Right ventricle myocardium superior (tissue), 1 donor: ENCODE results near the gene PLS3. TPM values are rescaled to one million over a fixed set of nuclear protein-coding genes. Genes with fewer than 3 reads are reported as not detected.
"Not testable (repeated sequence)": the region's sequence is repeated elsewhere in the genome, so short reads cannot be mapped to it uniquely, and the experiment has no call there.

ENCODE experiments used
- ATAC-seq: fragments of 200-7000 bp; cut with Tn5 transposase; one replicate; pipeline ENCODE4 v1.9.1; 2020; ENCODE audit warnings: mild to moderate bottlenecking; ENCODE audit not compliant: poor library complexity
- DNase-seq: peaks from one replicate; pipeline ENCODE4 v3.0.0-alpha.2; 2020
- intact Hi-C: fragments of 100-400 bp; cut with DNase I; formaldehyde crosslinking; loops from one replicate; pipeline ENCODE4 v1.11.2; 2022
- long read RNA-seq: library from polyadenylated mRNA; unstranded; transcript quantifications from one replicate; pipeline ENCODE4 v2.0.0, GENCODE V29; 2021
- total RNA-seq: library from RNA; stranded (reverse); fragmentation: NEBNext Ultra II Directional; extraction: Animal tissue kit (Norgen Biotek cat#: 25700); gene quantifications from one replicate; pipeline ENCODE4 v1.2.1, GENCODE V29; 2021
- donor health status: DM: no; HTN: yes; CAD: no; lungs with severe emphysema.

PLS3 gene, protein sequence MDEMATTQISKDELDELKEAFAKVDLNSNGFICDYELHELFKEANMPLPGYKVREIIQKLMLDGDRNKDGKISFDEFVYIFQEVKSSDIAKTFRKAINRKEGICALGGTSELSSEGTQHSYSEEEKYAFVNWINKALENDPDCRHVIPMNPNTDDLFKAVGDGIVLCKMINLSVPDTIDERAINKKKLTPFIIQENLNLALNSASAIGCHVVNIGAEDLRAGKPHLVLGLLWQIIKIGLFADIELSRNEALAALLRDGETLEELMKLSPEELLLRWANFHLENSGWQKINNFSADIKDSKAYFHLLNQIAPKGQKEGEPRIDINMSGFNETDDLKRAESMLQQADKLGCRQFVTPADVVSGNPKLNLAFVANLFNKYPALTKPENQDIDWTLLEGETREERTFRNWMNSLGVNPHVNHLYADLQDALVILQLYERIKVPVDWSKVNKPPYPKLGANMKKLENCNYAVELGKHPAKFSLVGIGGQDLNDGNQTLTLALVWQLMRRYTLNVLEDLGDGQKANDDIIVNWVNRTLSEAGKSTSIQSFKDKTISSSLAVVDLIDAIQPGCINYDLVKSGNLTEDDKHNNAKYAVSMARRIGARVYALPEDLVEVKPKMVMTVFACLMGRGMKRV
- 35.0 TPM for total RNA-seq
- long read RNA-seq, transcript PLS3-202 (16 exons, 3,280 nt) = major isoform, 72 of 100 reads
- long read RNA-seq, transcript PLS3-209 (16 exons, 3,037 nt) = minor isoform, 12 of 100 reads
- long read RNA-seq, partial matches to known transcripts = 1 of 100 reads
- long read RNA-seq, other reads (novel, unspliced or antisense) = 15 of 100 reads

- peak; percentile 94 for ATAC-seq
Measured at GRCh38 chrX:115560978-115561604, at the start of gene PLS3. Gene PLS3 (plus strand): TSS chrX:115561174. CDS start chrX:115610251, 49,077 bp downstream.

GRCh38 chrX:115518113-115518512 lies 42.9 kb upstream of the PLS3 start:
- ATAC-seq (no peak), DNase-seq (no peak)
- intact Hi-C loops = no loop called here

More at GRCh38 chrX:115560978-115561604, at the start of gene PLS3:
- peak; percentile 91 for DNase-seq
- intact Hi-C loops = loop anchor here (10.0 kb wide), 1 partner anchor 64 kb away; no protein-coding TSS in a partner anchor

GRCh38 chrX:115521741-115522140 lies 39.2 kb upstream of the PLS3 start:
- DNase-seq = no peak
- intact Hi-C loops = no loop called here
- peak; percentile 52 for ATAC-seq

- DNase-seq = no peak
- intact Hi-C loops = no loop called here
- ATAC-seq = no peak
Measured at GRCh38 chrX:115522952-115523351, 38.0 kb upstream of the PLS3 start.

GRCh38 chrX:115525486-115525885 lies 35.5 kb upstream of the PLS3 start:
- no peak for ATAC-seq
- intact Hi-C loops = no loop called here
- no peak for DNase-seq

DNA sequence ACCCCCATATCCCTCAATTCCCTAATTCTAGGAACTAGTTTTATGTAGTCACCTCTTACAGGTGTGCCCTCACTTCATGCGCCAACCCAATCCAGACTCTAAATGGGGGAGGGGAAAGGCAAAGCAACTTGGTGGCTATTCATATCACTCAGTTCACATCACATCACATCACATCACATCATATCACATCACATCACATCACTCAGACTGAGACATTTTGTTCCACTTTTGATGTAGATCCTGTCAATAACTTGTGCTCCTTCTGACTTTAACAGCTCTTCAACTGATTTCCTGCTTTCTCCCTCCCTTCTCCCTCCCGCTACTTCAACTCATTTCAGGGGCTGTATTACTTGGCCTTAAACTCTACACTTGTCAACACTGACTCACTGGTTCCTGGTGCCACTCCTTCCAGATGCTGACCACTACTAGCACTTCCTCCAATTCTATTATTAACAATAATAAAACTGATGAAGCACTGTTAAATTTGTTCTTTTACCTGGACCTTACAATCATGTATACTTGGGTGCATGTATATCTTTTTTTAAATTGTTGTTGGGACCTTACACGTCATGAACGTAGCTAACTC lies 29.1 kb upstream of the PLS3 start:
- intact Hi-C loops = no loop called here
- ATAC-seq (no peak), DNase-seq (no peak)

GRCh38 chrX:115533485-115533884 lies 27.5 kb upstream of the PLS3 start:
- intact Hi-C loops = no loop called here
- ATAC-seq = no peak

GRCh38 chrX:115534383-115534782 lies 26.6 kb upstream of the PLS3 start:
- ATAC-seq (no peak), DNase-seq (no peak)
- intact Hi-C loops = no loop called here

More at GRCh38 chrX:115533485-115533884, 27.5 kb upstream of the PLS3 start:
- DNase-seq = no peak

- DNase-seq (no peak), ATAC-seq (no peak)
- intact Hi-C loops = no loop called here
Measured at GRCh38 chrX:115535421-115535820, 25.6 kb upstream of the PLS3 start.

DNA sequence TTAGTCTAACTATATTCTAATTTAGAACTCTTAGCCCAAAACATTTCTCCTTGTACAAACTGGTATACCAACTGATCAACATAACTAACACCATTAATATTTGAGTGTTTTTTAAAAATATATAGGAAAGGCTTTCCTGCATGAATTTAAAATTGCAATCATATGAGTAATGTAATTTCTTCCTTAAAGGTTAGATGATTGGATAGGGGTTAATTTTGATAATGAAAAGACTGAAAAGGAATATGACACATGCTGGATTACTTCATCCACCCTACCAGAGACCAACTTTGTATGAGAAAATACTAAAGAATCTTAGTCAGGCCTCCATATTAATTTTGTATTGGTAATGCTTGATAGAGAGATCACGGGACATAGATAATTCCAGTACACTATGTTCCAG lies 25.1 kb upstream of the PLS3 start:
- ATAC-seq (no peak), DNase-seq (no peak)
- intact Hi-C loops = no loop called here

DNA sequence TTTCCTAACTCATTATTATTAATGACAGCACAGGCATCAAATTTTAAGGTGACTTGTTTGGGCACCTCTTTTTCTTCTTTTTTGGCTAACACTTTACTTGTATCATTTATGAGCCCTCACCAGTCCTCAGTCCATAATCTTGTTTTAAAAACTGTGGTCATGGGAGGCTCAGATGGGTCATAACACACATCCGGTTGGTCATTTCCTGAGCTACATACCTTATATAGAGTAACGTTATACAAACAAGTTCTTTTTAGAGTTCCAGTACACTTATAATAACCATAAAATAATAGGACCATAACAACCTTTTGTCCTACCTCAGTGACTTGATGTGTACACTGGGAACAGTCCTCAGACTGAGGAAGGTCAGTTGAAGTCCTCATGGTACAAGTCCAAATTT lies 21.1 kb upstream of the PLS3 start:
- ATAC-seq (no peak), DNase-seq (no peak)
- intact Hi-C loops = no loop called here

DNA sequence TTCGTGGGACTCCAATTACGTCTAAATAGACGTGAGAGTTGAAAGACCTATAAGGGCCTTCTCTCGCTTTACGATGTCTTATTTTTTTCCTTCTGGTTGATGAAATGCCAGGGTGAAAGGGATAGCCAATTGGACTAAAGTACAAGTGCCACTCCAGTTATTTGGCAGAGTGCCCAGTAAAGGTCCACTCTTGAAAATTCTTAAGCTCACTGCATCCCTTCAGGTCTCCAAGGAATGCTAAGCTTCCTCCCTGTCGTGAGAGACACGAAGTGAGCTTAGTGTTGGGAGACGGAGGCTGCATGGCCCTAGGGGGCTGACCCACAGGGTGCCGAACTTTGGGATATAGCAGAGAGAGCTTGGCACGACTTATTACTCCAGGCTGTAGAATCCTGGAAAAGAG lies 19.9 kb upstream of the PLS3 start:
- ATAC-seq, intact Hi-C loops, DNase-seq: not testable (repeated sequence)

GRCh38 chrX:115547448-115547847 lies 13.5 kb upstream of the PLS3 start:
- ATAC-seq (no peak), DNase-seq (no peak)
- intact Hi-C loops = no loop called here

DNA sequence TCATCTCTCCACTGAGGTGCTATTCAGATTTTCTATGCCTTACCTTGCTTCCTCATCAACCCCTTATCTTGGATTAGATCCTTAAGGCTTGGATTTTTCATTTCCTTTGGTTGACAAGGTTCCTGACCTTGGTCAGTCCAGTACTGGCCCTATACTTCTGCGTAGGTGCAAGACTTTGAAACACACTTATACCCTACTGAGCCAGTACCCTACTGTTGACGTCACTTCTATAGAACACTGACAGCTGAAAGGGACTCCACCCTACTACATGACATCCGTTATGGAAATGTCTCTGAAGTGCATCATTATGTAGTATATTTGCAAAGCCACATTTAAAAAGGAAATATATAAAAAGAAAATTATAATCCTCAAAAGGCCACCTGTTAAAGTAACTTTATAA lies 12.0 kb upstream of the PLS3 start:
- ATAC-seq = no peak

GRCh38 chrX:115553171-115553570 lies 7.8 kb upstream of the PLS3 start:
- DNase-seq = no peak
- intact Hi-C loops = no loop called here
- ATAC-seq = no peak

More for the DNA sequence above, 12.0 kb upstream of the PLS3 start:
- DNase-seq = no peak
- intact Hi-C loops = no loop called here

GRCh38 chrX:115559672-115560071 lies 1.3 kb upstream of the PLS3 start:
- DNase-seq (no peak), ATAC-seq (no peak)
- intact Hi-C loops = loop anchor here (10.0 kb wide), 1 partner anchor 65 kb away; no protein-coding TSS in a partner anchor

GRCh38 chrX:115560211-115560977 lies 580 bp upstream of the PLS3 start:
- DNase-seq = no peak
- ATAC-seq = no peak
- intact Hi-C loops = loop anchor here (10.0 kb wide), 1 partner anchor 64 kb away; no protein-coding TSS in a partner anchor
